Measurements from ENCODE around the gene KLHL29.

DNA sequence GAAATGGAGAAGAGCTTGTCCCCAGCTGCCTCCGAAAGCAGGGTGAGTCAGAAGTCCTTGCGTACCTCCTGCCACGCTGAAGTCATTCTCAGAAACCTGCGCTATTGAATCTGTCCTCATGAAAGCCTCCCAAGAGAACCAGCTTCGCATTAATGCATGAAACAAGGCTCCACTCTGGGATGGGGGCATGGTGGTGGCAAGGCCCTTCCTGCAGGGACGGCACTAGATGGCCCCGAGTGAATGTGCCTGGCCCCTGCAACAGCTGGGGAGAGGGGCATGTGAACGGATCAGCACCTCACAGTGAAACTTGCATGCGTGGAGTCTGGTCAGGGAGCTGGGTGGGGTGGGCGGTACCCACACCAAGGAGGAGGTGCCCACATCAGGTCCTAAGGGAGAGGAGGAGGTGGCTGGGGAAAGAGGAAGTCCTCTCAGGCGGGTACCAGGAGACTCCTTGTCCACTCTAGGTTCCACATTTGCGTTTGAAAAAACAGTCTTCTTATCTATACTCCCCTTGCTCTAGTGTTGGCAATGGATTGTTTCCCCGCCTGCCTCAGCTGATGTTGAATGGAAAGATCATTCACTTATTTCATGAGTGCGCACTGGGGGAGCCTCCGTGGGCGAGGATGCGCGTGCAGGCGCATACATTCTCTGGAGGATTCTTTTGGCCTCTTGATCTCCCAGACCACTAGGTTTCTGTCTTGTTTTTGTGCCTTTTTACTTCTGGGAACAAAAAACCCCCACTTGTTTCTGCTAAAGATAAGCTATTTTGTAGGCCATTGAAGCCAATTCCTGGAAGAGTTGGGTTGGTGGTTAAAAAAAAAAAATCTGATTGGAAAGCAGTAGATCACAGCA is 104.7 kb downstream of the KLHL29 start:
- TF ChIP-seq CTCF (conservative IDR thresholded peaks at IDR 0.05; ENCODE audit: low read length) (no peak), EZH2phosphoT487 (IDR thresholded peaks at IDR 0.05; ENCODE audit: borderline replicate concordance) (no peak)

Measured in Loucy (cell line).